Neutrophil (primary cell): ENCODE data around the gene C11orf21.

ENCODE experiments used
- H3K27ac ChIP-seq: fragments of 200-600 bp; sonication (generic); 2 replicates; pipeline ENCODE4 v1.5.1; 2016; ENCODE audit warnings: mild to moderate bottlenecking, moderate library complexity
- H3K27me3 ChIP-seq: fragments of 200-600 bp; sonication (generic); 2 replicates; pipeline ENCODE4 v1.6.0; 2016; ENCODE audit warnings: mild to moderate bottlenecking
- H3K36me3 ChIP-seq: fragments of 200-600 bp; sonication (generic); 2 replicates; pipeline ENCODE4 v1.5.1; 2017
- H3K4me1 ChIP-seq, 2 experiments: fragments of 200-600 bp in 1 of 2; sonication (generic) in 1 of 2; 1 replicate in 1 of 2; 2 replicates in 1 of 2; pipeline versions ENCODE4 v1.5.1 to v1.6.1; 2013 to 2016; ENCODE audit warnings: low read depth in 1 of 2, low read length in 1 of 2, mild to moderate bottlenecking in 1 of 2, moderate library complexity in 1 of 2; ENCODE audit not compliant: control insufficient read depth in 1 of 2, insufficient read depth in 1 of 2
- H3K4me3 ChIP-seq, 2 experiments: fragments of 200-600 bp in 1 of 2; sonication (generic) in 1 of 2; 1 replicate in 1 of 2; 2 replicates in 1 of 2; pipeline ENCODE4 v1.5.1; 2013 to 2016; ENCODE audit warnings: low read depth in 1 of 2, low read length in 1 of 2, mild to moderate bottlenecking in 1 of 2, moderate library complexity in 1 of 2
- H3K9me3 ChIP-seq: fragments of 200-600 bp; sonication (generic); 2 replicates; pipeline ENCODE4 v1.5.1; 2016
- TF ChIP-seq, protein P1 (sequence below): fragments of 200-600 bp; sonication (generic); IDR thresholded peaks from 2 replicates; pipeline ENCODE4 v1.5.1; 2016; ENCODE audit warnings: antibody characterized with exemption

The C11orf21 gene

GRCh38 chr11:2313051-2313951 lies 11.6 kb upstream of the C11orf21 start:
- H3K4me1 ChIP-seq, result no peaks in the 10 kb centered on the region
- TF ChIP-seq, protein P1, sequence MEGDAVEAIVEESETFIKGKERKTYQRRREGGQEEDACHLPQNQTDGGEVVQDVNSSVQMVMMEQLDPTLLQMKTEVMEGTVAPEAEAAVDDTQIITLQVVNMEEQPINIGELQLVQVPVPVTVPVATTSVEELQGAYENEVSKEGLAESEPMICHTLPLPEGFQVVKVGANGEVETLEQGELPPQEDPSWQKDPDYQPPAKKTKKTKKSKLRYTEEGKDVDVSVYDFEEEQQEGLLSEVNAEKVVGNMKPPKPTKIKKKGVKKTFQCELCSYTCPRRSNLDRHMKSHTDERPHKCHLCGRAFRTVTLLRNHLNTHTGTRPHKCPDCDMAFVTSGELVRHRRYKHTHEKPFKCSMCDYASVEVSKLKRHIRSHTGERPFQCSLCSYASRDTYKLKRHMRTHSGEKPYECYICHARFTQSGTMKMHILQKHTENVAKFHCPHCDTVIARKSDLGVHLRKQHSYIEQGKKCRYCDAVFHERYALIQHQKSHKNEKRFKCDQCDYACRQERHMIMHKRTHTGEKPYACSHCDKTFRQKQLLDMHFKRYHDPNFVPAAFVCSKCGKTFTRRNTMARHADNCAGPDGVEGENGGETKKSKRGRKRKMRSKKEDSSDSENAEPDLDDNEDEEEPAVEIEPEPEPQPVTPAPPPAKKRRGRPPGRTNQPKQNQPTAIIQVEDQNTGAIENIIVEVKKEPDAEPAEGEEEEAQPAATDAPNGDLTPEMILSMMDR, result no peak
- peaks cover 45% of the 10 kb centered on the region for H3K36me3 ChIP-seq
- H3K27ac ChIP-seq, result no peak overlapping the region
- H3K9me3 ChIP-seq, result no peaks in the 10 kb centered on the region
- no peak overlapping the region for H3K4me3 ChIP-seq
- H3K27me3 ChIP-seq, result no peaks in the 10 kb centered on the region

- Histone ChIP-seq H3K27me3 (no peaks in the 10 kb centered on the region), H3K4me3 (no peak overlapping the region), H3K9me3 (no peaks in the 10 kb centered on the region), H3K36me3 (peaks cover 40% of the 10 kb centered on the region), H3K4me1 (peaks cover 6 to 7% of the 10 kb centered on the region in 2 experiments), H3K27ac (no peak overlapping the region)
- TF ChIP-seq, protein P1, result no peak
Measured at GRCh38 chr11:2312232-2313042, 10.7 kb upstream of the C11orf21 start.

GRCh38 chr11:2311353-2312133 lies 9.8 kb upstream of the C11orf21 start:
- H3K4me1 ChIP-seq, result peaks cover 14 to 16% of the 10 kb centered on the region in 2 experiments

DNA sequence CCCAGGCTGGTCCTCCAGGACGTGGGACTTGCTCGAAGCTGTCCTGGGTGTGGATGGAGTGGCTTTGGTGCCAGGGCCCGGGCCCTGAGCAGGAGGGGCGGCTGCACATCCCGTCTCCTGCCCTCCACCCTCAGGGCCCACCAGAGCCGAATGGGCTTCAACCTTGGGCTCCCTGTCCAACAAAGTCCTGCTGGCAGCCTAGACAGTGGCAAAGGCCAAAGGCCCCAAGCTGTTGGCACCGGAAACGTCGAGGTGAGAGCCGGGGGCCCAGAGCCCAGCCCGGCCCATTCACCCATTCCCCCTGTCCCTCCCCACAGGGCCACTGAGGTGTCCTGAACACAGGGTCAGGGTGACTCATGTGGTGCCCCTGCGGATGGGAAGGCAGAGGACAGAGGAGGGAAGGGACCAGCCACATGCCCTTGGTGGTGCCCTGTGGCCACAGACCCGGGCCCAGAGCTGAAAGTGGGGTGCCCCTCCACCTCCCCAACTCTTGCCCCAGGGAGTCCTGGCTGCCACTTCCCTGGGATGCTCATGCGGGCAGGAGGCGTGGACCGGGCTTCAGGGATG lies 9.2 kb upstream of the C11orf21 start:
- TF ChIP-seq, protein P1, result no peak
- no peak overlapping the region for H3K4me3 ChIP-seq
- H3K4me1 ChIP-seq, result peaks cover 21 to 23% of the 10 kb centered on the region in 2 experiments

More at GRCh38 chr11:2311353-2312133, 9.8 kb upstream of the C11orf21 start:
- Histone ChIP-seq H3K9me3 (no peaks in the 10 kb centered on the region), H3K36me3 (peaks cover 32% of the 10 kb centered on the region), H3K27ac (no peak overlapping the region), H3K27me3 (no peaks in the 10 kb centered on the region), H3K4me3 (no peak overlapping the region)
- TF ChIP-seq, protein P1, result no peak

More for the DNA sequence above, 9.2 kb upstream of the C11orf21 start:
- peaks cover 25% of the 10 kb centered on the region for H3K36me3 ChIP-seq
- no peaks in the 10 kb centered on the region for H3K9me3 ChIP-seq
- H3K27me3 ChIP-seq, result no peaks in the 10 kb centered on the region
- no peak overlapping the region for H3K27ac ChIP-seq
